Thyroid gland (tissue), 4 donors: ENCODE data around the gene STARD9.

ENCODE experiments used
- CTCF ChIP-seq, 6 experiments: fragments of 200-600 bp in 3 of 6; fragments of 450-650 bp in 3 of 6; sonication (generic) in 3 of 6; IDR thresholded peaks; one replicate each; pipeline ENCODE4 v1.5.1; 2016 to 2019; ENCODE audit warnings: antibody characterized with exemption in 6 of 6, mild to moderate bottlenecking in 2 of 6, inconsistent platforms in 1 of 6, moderate library complexity in 1 of 6
- POLR2A ChIP-seq, 2 donors: fragments of 450-650 bp; IDR thresholded peaks; one replicate each; pipeline ENCODE4 v1.6.1; 2017; ENCODE audit warnings: antibody characterized with exemption in 2 of 2, mild to moderate bottlenecking in 2 of 2, moderate library complexity in 1 of 2

DNA sequence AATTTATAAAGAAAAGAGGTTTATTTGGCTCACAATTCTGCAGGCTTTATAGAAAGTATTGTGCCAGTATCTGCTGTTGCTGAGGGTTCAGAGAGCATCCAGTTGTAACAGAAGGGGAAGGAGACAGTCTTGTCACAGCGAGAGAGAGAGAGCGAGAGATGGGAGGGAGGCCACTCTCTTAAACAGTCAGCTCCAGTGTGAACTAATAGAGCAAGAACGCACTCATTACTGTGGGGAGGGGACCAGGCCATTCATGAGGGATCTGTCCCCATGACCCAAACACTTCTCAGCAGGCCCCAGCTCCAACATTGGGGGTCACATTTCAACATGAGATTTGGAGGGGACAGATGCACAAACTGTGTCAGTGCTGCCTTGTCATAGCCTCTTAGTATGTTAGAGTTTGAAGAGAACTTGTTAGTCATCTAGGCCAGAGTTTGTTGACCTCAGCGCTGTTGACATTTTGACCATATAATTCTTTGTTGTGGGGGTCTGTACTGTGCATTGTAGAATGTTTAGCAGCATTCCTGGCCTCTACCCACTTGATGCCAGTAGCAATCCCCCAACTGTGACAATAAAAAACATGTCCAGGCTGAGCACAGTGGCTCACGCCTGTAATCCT is 15.3 kb downstream of the STARD9 start:
- TF ChIP-seq CTCF (IDR thresholded peaks at IDR 0.05): no peak
- no peak for TF ChIP-seq POLR2A (IDR thresholded peaks at IDR 0.05)
